GM21447 (cell line): Measurements from ENCODE around the gene ADAMTS13.
"Not testable (repeated sequence)": the region's sequence is repeated elsewhere in the genome, so short reads cannot be mapped to it uniquely, and the experiment has no call there.

ENCODE experiments used
- ATAC-seq: cut with Tn5 transposase; IDR thresholded peaks from one replicate; pipeline ENCODE4 v1.9.1; 2021; ENCODE audit not compliant: unreplicated experiment

The ADAMTS13 gene

DNA sequence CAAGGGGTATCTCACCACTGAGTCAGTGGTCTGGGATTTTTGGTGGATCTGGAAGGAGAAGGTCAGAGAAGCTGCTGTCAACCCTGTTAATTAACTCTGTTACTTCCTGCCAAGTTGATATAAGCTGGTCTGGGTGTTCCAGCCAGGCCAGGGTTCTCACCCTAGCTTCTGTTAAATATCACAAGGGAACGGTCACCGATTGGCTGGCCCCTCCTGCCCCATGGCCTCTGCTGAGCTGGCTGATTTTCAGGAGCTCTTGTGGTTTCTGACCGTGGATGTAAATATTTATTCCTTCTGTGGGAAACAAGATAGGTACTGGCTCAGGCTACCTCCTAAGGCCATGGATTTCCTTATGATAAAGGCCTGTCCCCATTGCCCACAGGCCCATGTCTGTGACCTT lies 1.0 kb downstream of the ADAMTS13 start:
- no peak for ATAC-seq

GRCh38 chr9:133424187-133424586 lies 2.0 kb downstream of the ADAMTS13 start:
- ATAC-seq: no peak

DNA sequence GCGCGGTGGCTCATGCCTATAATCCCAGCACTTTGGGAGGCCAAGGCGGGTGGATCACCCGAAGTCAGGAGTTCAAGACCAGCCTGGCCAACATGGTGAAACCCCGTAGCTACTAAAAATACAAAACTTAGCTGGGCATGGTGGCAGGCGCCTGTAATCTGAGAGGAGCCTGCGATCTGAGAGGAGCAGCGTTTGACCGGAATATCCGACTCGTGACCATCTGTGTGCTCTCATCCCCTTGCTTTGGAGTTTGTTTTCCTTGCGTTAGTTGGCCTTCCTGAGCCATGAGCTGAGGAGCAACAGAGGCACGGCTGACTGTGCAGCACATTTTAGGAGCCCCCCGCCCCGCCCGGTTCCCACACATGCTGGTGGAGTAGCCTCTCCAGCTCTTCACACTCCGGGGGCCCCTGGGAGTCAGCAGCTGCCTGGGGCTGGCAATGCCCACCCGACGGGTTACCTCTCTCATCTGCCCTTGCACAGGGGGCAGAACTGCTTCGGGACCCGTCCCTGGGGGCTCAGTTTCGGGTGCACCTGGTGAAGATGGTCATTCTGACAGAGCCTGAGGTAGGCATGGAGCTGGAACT lies 3.0 kb downstream of the ADAMTS13 start:
- ATAC-seq: no peak

DNA sequence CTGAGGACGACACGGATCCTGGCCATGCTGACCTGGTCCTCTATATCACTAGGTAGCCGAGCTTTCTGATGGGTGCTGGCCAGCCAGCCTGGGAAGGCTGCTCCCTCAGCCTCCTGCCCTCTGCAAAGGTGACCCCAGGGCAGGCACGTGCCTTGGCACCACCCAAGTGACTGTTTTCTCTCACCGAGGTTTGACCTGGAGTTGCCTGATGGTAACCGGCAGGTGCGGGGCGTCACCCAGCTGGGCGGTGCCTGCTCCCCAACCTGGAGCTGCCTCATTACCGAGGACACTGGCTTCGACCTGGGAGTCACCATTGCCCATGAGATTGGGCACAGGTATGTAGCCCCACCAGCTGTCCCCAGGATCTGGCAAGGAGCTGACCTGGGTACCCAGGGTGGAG lies 3.8 kb downstream of the ADAMTS13 start:
- no peak for ATAC-seq

GRCh38 chr9:133427658-133428348 lies 5.6 kb downstream of the ADAMTS13 start:
- no peak for ATAC-seq

DNA sequence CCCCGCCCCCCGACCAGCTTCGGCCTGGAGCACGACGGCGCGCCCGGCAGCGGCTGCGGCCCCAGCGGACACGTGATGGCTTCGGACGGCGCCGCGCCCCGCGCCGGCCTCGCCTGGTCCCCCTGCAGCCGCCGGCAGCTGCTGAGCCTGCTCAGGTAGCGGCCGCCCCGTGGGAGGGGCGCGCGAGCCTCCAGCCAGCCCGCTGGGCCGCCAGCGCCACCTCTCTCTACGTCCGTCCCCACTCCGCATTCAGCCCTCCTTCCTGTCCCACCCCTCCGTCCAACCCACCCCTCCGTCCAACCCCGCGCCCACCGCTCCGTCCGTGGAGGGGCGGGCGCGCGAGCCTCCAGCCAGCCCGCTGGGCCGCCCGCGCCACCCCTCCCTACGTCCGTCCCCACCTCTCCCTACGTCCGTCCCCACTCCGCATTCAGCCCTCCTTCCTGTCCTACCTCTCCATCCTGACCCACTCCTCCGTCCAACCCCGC lies 6.5 kb downstream of the ADAMTS13 start:
- no peak for ATAC-seq

DNA sequence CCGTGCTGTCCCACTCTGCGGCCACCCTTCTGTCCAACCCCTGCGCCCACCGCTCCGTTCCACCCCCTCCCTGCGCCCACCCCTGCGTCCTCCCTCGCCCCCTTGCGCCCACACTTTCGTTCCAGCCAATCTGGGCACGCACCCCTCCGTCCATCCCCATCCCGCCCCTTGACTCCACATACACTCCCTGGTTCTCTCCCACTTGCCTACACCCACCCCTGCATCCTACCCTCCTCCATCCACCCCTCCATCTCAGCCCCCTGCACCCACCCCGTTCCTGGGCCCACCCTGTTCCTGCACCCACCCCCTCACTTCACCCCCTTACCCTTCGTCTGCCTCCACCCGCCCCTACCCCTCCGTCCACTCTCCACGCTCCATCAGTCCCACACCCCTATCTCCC lies 7.0 kb downstream of the ADAMTS13 start:
- ATAC-seq: no peak

DNA sequence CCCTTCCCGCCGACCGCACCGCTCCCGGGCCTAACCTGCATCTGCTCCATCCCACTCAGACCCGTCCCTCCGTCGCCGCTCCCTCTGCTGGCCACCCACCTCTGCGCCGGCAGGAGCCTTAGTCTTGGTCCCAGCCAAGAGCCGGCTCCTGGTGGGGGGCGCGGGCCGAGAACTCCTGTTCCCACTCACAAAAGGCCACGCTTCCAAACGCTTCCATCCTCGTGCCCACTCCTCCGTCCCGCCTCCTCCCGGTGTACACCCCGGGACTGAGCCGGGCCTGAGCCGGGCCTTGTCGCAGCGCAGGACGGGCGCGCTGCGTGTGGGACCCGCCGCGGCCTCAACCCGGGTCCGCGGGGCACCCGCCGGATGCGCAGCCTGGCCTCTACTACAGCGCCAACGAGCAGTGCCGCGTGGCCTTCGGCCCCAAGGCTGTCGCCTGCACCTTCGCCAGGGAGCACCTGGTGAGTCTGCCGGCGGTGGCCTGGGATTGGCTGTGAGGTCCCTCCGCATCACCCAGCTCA lies 7.5 kb downstream of the ADAMTS13 start:
- no peak for ATAC-seq

DNA sequence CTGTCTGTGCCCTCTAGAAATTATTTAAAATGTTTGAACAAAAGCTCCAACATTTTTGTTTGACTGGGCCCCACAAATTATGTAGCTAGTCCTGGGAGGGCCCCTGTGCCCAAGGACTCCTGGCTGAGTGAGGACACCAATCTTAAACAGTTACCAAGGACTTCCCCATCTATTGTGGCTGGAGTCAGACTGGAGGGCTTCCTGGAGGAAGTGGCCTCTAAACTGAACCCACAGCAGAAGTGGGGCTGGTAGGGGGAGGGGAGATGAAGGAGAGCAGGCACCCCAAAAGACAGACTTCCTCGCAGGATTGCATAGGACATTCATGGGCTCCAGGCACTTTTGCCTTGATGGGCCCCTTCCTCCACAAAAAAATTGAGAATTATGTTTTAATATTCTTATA lies 8.1 kb downstream of the ADAMTS13 start:
- no peak for ATAC-seq

DNA sequence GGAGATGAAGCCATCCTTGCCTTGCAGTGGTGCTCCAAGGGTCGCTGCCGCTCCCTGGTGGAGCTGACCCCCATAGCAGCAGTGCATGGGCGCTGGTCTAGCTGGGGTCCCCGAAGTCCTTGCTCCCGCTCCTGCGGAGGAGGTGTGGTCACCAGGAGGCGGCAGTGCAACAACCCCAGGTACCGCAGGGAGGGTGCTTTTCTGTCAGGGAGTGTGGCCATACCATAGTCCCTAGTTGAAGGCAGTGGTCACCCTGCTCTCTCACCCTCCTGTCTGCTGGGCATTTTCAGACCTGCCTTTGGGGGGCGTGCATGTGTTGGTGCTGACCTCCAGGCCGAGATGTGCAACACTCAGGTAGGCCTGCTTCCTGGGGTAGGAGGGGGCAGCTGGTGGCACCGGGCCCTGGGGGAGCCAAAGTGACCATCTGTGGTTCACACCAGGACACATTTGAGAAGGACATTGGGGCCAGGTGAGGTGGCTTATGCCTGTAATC lies 11.2 kb downstream of the ADAMTS13 start:
- ATAC-seq: no peak

DNA sequence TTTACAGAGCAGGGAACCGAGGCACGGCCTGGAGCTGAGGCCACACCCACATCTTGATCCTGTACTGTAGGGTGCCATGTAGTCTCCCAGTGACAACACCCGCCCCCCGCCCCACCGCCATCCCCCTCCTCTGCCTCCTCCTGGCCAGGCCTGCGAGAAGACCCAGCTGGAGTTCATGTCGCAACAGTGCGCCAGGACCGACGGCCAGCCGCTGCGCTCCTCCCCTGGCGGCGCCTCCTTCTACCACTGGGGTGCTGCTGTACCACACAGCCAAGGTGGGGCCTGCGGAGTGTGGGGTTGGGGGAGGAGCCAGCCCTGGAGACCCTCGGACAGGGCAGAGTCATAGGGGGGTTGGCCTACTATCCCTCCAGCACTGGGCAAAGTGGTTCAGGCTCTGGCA lies 14.5 kb downstream of the ADAMTS13 start:
- no peak for ATAC-seq

DNA sequence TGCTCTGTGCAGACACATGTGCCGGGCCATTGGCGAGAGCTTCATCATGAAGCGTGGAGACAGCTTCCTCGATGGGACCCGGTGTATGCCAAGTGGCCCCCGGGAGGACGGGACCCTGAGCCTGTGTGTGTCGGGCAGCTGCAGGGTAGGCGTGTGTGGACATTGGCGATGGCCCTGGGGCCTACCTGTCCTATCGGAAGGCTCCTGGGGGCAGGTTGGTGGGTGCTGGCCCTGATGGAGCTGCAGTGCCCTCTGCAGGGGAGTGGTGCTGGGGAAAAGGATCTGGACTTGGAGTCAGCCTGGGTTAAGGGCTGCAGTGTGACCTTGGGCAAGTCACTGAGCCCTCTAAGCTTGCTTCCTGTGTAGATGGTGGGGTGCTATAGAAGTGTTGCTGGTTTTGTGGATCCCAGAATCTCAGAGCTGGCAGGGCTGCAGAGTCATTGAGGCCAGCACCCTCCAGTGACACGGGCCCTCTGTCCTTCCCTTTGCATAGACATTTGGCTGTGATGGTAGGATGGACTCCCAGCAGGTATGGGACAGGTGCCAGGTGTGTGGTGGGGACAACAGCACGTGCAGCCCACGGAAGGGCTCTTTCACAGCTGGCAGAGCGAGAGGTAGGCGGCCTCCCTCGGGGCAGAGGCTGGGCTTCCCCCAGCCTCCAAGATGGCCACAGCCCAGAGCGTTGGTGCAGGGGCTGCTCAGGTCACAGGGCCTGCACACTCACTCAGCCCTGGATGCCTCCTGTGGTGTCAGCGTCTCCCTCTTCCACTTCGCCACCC lies 15.8 kb downstream of the ADAMTS13 start:
- ATAC-seq: no peak

GRCh38 chr9:133439337-133439736 lies 17.2 kb downstream of the ADAMTS13 start:
- ATAC-seq: no peak

GRCh38 chr9:133440874-133441273 lies 18.7 kb downstream of the ADAMTS13 start:
- ATAC-seq: no peak

- ATAC-seq: no peak
Observed at GRCh38 chr9:133441571-133441970, 19.4 kb downstream of the ADAMTS13 start.

- no peak for ATAC-seq
Observed at GRCh38 chr9:133443248-133443647, 21.1 kb downstream of the ADAMTS13 start.

- ATAC-seq: no peak
Observed at GRCh38 chr9:133443982-133444381, 21.8 kb downstream of the ADAMTS13 start.

DNA sequence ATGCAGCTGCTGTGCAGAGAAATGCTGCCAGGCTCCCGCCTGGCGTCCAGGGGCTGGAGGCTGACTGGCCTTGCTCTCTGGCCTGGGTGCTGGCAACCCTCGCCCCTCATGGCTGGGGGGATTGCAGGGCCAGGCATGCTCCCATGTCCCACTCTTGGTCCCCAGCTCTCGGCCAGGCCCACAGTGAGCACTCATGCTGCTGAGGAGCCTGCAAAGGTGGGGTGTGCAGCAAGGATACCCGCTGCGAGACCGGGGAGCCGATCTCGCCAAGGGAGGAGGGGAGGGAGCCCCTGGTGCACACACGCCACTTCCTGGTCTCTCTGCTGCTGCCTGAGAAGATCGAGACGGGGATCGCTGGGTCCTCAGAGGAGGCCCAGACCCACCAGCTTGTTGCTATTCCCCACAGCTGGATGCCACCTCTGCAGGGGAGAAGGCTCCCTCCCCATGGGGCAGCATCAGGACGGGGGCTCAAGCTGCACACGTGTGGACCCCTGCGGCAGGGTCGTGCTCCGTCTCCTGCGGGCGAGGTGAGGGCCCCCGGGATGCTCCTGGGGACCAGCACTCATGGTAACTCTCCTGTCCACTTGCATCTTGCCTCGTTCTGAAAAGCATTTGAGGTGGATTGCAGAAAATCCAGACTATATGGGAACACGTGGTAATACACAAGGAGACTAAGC lies 23.3 kb downstream of the ADAMTS13 start:
- ATAC-seq: no peak

DNA sequence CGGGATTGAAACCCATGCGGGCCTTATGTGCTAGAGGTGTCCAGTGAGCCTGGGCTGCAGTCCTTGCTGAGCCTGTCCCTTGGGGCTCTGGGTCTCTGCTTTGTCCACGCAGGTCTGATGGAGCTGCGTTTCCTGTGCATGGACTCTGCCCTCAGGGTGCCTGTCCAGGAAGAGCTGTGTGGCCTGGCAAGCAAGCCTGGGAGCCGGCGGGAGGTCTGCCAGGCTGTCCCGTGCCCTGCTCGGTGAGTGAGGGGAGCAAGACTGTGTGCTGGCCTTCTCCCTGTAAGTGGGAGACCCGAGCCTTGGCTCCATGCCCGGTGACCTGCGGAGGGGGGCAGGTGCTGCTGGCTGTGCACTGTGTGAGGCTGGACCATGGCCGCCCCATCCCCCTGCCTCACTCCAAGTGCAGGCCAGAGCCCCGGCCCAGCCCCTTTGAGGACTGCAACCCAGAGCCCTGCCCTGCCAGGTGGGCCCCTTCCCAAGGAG lies 26.4 kb downstream of the ADAMTS13 start:
- no peak for ATAC-seq

GRCh38 chr9:133449760-133450159 lies 27.6 kb downstream of the ADAMTS13 start:
- ATAC-seq: no peak

DNA sequence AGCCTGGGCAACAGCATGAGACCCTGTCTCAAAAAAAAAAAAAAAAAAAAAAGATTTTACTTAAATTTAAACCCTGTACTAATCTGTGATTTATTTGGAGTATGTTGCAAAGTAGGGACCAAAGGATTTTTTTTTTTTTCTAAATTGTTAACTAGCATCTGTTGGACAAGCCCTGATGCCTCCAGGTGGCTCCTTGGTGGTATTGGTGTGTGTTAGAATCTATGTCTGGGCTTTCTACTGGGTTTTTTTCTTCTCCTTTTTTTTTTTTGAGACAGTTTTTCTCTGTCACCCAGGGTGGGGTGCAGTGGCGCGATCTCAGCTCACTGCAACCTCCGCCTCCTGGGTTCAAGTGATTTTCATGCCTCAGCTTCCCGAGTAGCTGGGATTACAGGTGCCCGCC lies 29.7 kb downstream of the ADAMTS13 start:
- ATAC-seq: not testable (repeated sequence)
